ENCODE measurements around the gene COPS7A.

DNA sequence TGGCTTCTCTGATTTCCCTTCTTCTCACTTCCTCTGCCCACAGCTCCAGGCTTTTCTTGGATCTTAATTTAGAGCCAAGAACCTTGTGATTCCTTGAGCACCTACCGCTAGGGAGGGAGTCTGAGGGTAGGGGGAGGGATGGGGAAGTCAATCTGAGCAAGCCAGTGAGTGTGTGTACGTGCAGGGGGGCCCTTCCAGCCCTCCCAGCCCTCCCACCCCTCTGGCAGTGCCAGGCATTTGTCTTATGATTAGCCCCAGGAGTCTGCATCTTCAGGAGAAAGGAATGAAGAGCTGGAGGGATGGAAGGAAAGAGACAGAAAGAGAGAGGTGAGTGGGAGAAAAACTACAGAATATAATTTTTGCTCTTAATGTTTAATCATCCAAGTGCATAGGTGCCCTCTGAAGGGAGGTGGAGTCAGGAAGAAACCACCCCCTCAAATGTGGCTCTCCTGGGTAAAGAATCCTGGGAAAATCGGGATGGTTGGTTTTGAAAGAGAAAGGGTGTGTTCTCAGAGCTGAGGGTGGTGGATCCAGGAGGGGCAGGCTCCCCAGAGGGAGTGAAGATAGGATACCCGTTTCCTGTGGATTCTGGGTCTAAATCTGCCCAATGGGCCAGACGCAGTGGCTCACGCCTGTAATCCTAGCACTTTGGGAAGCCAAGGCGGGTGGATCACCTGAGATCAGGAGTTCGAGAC lies 25.3 kb upstream of the COPS7A start:
- TF ChIP-seq, protein P1, sequence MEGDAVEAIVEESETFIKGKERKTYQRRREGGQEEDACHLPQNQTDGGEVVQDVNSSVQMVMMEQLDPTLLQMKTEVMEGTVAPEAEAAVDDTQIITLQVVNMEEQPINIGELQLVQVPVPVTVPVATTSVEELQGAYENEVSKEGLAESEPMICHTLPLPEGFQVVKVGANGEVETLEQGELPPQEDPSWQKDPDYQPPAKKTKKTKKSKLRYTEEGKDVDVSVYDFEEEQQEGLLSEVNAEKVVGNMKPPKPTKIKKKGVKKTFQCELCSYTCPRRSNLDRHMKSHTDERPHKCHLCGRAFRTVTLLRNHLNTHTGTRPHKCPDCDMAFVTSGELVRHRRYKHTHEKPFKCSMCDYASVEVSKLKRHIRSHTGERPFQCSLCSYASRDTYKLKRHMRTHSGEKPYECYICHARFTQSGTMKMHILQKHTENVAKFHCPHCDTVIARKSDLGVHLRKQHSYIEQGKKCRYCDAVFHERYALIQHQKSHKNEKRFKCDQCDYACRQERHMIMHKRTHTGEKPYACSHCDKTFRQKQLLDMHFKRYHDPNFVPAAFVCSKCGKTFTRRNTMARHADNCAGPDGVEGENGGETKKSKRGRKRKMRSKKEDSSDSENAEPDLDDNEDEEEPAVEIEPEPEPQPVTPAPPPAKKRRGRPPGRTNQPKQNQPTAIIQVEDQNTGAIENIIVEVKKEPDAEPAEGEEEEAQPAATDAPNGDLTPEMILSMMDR (IDR thresholded peaks at IDR 0.05; ENCODE audit: borderline replicate concordance, extremely low read depth, low read length, poor library complexity, severe bottlenecking) = no peak
- TF ChIP-seq EZH2 (IDR thresholded peaks at IDR 0.05; ENCODE audit: borderline replicate concordance, low read depth, low read length, severe bottlenecking) = no peak

Data from DND-41 (cell line).